K562 (cell line): ENCODE data around the gene NQO2.

Experiments
- CTCF ChIP-seq, 3 experiments: IDR thresholded peaks in 2 of 3; conservative IDR thresholded peaks in 1 of 3; 2 replicates each; pipeline ENCODE4 v1.5.1; 2011 to 2012; ENCODE audit warnings: low read length in 3 of 3, mild to moderate bottlenecking in 3 of 3, control low read depth in 2 of 3, improper control_type of control experiment in 1 of 3, inconsistent platforms in 1 of 3, low read depth in 1 of 3, mixed read lengths in 1 of 3, moderate library complexity in 1 of 3; ENCODE audit not compliant: insufficient read depth in 2 of 3
- GATAD2B ChIP-seq: fragments of 450-650 bp; IDR thresholded peaks from 2 replicates; pipeline ENCODE4 v1.6.1; 2017; ENCODE audit warnings: mild to moderate bottlenecking, borderline replicate concordance
- HES1 ChIP-seq: fragments of 450-650 bp; IDR thresholded peaks from 2 replicates; pipeline ENCODE4 v1.6.1; 2016; ENCODE audit warnings: low read depth, mild to moderate bottlenecking, moderate library complexity
- HNRNPUL1 ChIP-seq: fragments of 200-400 bp; formaldehyde crosslinking; IDR thresholded peaks from 2 replicates; pipeline ENCODE4 v1.6.1; 2017; ENCODE audit warnings: low read length
- HSF4 ChIP-seq: fragments of 250-450 bp; sonication (Bioruptor Pico); IDR thresholded peaks from 2 replicates; pipeline ENCODE4 v2.1.2; 2022; ENCODE audit warnings: mild to moderate bottlenecking, moderate library complexity, borderline replicate concordance
- MCM3 ChIP-seq: fragments of 450-650 bp; IDR thresholded peaks from 2 replicates; pipeline ENCODE4 v1.6.1; 2016
- MTA1 ChIP-seq: fragments of 450-650 bp; IDR thresholded peaks from 2 replicates; pipeline ENCODE4 v1.6.1; 2017; ENCODE audit warnings: borderline replicate concordance
- NFE2 ChIP-seq: IDR thresholded peaks from 2 replicates; pipeline ENCODE4 v1.6.1; 2014; ENCODE audit warnings: antibody characterized with exemption, low read depth
- NR0B1 ChIP-seq: fragments of 450-650 bp; IDR thresholded peaks from one replicate; pipeline ENCODE4 v1.6.1; 2018; ENCODE audit warnings: mild to moderate bottlenecking, moderate library complexity; ENCODE audit not compliant: partially characterized antibody
- SIX5 ChIP-seq, 2 experiments: IDR thresholded peaks; 2 replicates each; pipeline ENCODE4 v1.6.1; 2011; ENCODE audit warnings: low read length in 2 of 2, borderline replicate concordance in 1 of 2, low read depth in 1 of 2, mild to moderate bottlenecking in 1 of 2, moderate library complexity in 1 of 2; ENCODE audit not compliant: insufficient read depth in 1 of 2
- SRSF9 ChIP-seq: fragments of 200-400 bp; formaldehyde crosslinking; IDR thresholded peaks from 2 replicates; pipeline ENCODE4 v1.6.1; 2017; ENCODE audit warnings: low read depth, low read length, borderline replicate concordance
- TEAD2 ChIP-seq: fragments of 450-650 bp; IDR thresholded peaks from 2 replicates; pipeline ENCODE4 v1.6.1; 2016; ENCODE audit warnings: missing genetic modification characterization, control low read depth, missing compliant biosample characterization
- ZNF644 ChIP-seq: fragments of 200-800 bp; sonication (Bioruptor generic); IDR thresholded peaks from 2 replicates; pipeline ENCODE4 v1.6.1; 2016; ENCODE audit warnings: low read depth, missing genetic modification characterization, missing compliant biosample characterization
- TF ChIP-seq, protein P1 (sequence below): sonication (generic); formaldehyde crosslinking; IDR thresholded peaks from 2 replicates; pipeline ENCODE4 v1.8.0; 2022; ENCODE audit warnings: mild to moderate bottlenecking, low read depth, missing genetic modification reagents

DNA sequence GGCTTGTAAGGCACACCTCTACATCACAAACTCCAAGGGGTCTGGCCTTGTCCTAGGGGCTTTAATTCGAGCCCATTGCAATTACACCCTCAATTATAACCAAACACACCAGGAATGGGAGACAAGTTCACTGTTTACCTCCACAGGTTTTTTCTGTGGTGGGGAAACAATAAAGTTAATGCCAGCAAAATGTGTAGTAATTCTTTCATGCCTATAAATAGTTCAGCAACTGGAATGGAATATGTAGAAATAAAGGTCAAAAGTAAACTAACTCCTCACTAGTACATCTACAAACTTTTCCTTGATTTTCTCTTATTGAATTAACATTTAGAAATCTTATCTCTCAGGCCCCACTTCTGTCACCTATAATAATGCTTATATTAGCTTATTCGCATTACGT lies 41.5 kb downstream of the NQO2 start:
- TF ChIP-seq SIX5 (IDR thresholded peaks at IDR 0.05; ENCODE audit: borderline replicate concordance in 1 of 2, insufficient read depth in 1 of 2, low read depth in 1 of 2, low read length in 2 of 2): no peak
- TF ChIP-seq, protein P1, sequence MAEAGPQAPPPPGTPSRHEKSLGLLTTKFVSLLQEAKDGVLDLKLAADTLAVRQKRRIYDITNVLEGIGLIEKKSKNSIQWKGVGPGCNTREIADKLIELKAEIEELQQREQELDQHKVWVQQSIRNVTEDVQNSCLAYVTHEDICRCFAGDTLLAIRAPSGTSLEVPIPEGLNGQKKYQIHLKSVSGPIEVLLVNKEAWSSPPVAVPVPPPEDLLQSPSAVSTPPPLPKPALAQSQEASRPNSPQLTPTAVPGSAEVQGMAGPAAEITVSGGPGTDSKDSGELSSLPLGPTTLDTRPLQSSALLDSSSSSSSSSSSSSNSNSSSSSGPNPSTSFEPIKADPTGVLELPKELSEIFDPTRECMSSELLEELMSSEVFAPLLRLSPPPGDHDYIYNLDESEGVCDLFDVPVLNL: no peak
- TF ChIP-seq HES1: no peak
- no peak for TF ChIP-seq MCM3
- TF ChIP-seq SRSF9: no peak
- TF ChIP-seq HSF4 (CRISPR knock-in tag): no peak
- TF ChIP-seq HNRNPUL1: no peak
- TF ChIP-seq CTCF (IDR thresholded peaks at IDR 0.05 in 2 of 3, conservative IDR thresholded peaks at IDR 0.05 in 1 of 3; ENCODE audit: insufficient read depth in 2 of 3, low read depth in 1 of 3, low read length in 3 of 3): no peak
- no peak for TF ChIP-seq NFE2
- no peak for TF ChIP-seq TEAD2 (tag)
- no peak for TF ChIP-seq MTA1
- no peak for TF ChIP-seq ZNF644 (tag)
- no peak for TF ChIP-seq GATAD2B
- no peak for TF ChIP-seq NR0B1
